IMR-90 (cell line): ENCODE results near the gene RABGGTA. TPM values are rescaled to one million over a fixed set of nuclear protein-coding genes. Genes with fewer than 3 reads are reported as not detected.

Experiments used
- ATAC-seq: fragments of 200-7000 bp; cut with Tn5 transposase; 2 replicates; pipeline ENCODE4 v1.9.1; 2020; ENCODE audit warnings: low read depth, mild to moderate bottlenecking, moderate library complexity
- BruUV-seq: library from RNA; stranded (reverse); fragments of 400-500 nt; replicated peaks from 2 replicates; lab custom pipeline; 2021; lab: Mats Ljungman, UMichigan
- CTCF ChIA-PET: fragments of 300-600 bp; formaldehyde crosslinking; extraction: SDS; loops from one replicate; lab custom pipeline; 2021; ENCODE audit warnings: antibody characterized with exemption; lab: Yijun Ruan, JAX
- POLR2A ChIA-PET: fragments of 300-600 bp; sonication (Branson Sonifier 250); formaldehyde crosslinking; loops from one replicate; lab custom pipeline; 2022; ENCODE audit warnings: antibody characterized with exemption; ENCODE audit not compliant: unreplicated experiment; lab: Charles Lee
- DNase-seq: peaks from one replicate; pipeline ENCODE4 v3.0.0; 2013
- H2AFZ ChIP-seq: replicated peaks from 2 replicates; pipeline ENCODE3; 2013; ENCODE audit warnings: low read length, mild to moderate bottlenecking; ENCODE audit not compliant: poor library complexity
- H2AK5ac ChIP-seq: 2 replicates; pipeline ENCODE4 v1.6.1; 2013; ENCODE audit warnings: low read depth, low read length, inconsistent platforms
- H2AK9ac ChIP-seq: replicated peaks from 2 replicates; pipeline ENCODE3; 2013; ENCODE audit warnings: mild to moderate bottlenecking, low read depth, low read length, moderate library complexity; ENCODE audit not compliant: poor library complexity
- H2BK120ac ChIP-seq: 2 replicates; pipeline ENCODE4 v1.6.1; 2013; ENCODE audit warnings: low read depth, low read length, inconsistent platforms
- H2BK15ac ChIP-seq: 3 replicates; pipeline ENCODE4 v1.6.1; 2013; ENCODE audit warnings: low read depth, low read length, inconsistent platforms
- H2BK20ac ChIP-seq: 2 replicates; pipeline ENCODE4 v1.6.1; 2013; ENCODE audit warnings: low read depth, mild to moderate bottlenecking, inconsistent platforms, low read length, moderate library complexity
- H2BK5ac ChIP-seq: 2 replicates; pipeline ENCODE4 v1.6.1; 2013; ENCODE audit warnings: mild to moderate bottlenecking, low read depth, low read length, inconsistent platforms; ENCODE audit not compliant: poor library complexity, severe bottlenecking
- H3K14ac ChIP-seq: replicated peaks from 2 replicates; pipeline ENCODE4 v1.6.1; 2013; ENCODE audit warnings: low read depth, low read length, inconsistent platforms
- H3K18ac ChIP-seq: 2 replicates; pipeline ENCODE4 v1.6.1; 2013; ENCODE audit warnings: low read depth, low read length, control low read depth
- H3K23ac ChIP-seq: 2 replicates; pipeline ENCODE4 v1.6.1; 2013; ENCODE audit warnings: low read depth, low read length, inconsistent platforms
- H3K27ac ChIP-seq: 2 replicates; pipeline ENCODE4 v1.5.1; 2013; ENCODE audit warnings: mild to moderate bottlenecking, control low read depth, low read length; ENCODE audit not compliant: insufficient read depth
- H3K27me3 ChIP-seq: 2 replicates; pipeline ENCODE4 v1.6.1; 2013; ENCODE audit warnings: low read length; ENCODE audit not compliant: control insufficient read depth, insufficient read depth
- H3K36me3 ChIP-seq: 2 replicates; pipeline ENCODE4 v1.6.1; 2013; ENCODE audit warnings: low read length, mixed read lengths; ENCODE audit not compliant: control insufficient read depth, insufficient read depth
- H3K4ac ChIP-seq: 2 replicates; pipeline ENCODE4 v1.6.1; 2013; ENCODE audit warnings: low read depth, low read length, inconsistent platforms
- H3K4me1 ChIP-seq: 2 replicates; pipeline ENCODE4 v1.6.1; 2013; ENCODE audit warnings: low read length, mixed read lengths; ENCODE audit not compliant: control insufficient read depth, insufficient read depth
- H3K4me2 ChIP-seq: 2 replicates; pipeline ENCODE4 v1.6.1; 2013; ENCODE audit warnings: low read depth, mild to moderate bottlenecking, control low read depth, low read length, moderate library complexity
- H3K4me3 ChIP-seq: 2 replicates; pipeline ENCODE4 v1.5.1; 2013; ENCODE audit warnings: low read depth, mild to moderate bottlenecking, control low read depth, low read length, moderate library complexity; ENCODE audit not compliant: insufficient read depth
- H3K56ac ChIP-seq: 2 replicates; pipeline ENCODE4 v1.6.1; 2013; ENCODE audit warnings: low read length, inconsistent platforms; ENCODE audit not compliant: insufficient read depth; ENCODE audit errors: extremely low read depth
- H3K79me1 ChIP-seq, 2 experiments: 2 replicates each; pipeline ENCODE4 v1.6.1; 2013; ENCODE audit warnings: low read length in 2 of 2, inconsistent platforms in 1 of 2, low read depth in 1 of 2
- H3K9ac ChIP-seq: 2 replicates; pipeline ENCODE4 v1.6.1; 2013; ENCODE audit warnings: low read depth, low read length, control low read depth
- H3K9me1 ChIP-seq: 2 replicates; pipeline ENCODE4 v1.6.1; 2013; ENCODE audit warnings: low read length, inconsistent platforms; ENCODE audit not compliant: insufficient read depth
- H3K9me3 ChIP-seq: 2 replicates; pipeline ENCODE4 v1.6.1; 2013; ENCODE audit warnings: low read length; ENCODE audit not compliant: control insufficient read depth, insufficient read depth
- H4K20me1 ChIP-seq: 2 replicates; pipeline ENCODE4 v1.6.1; 2013; ENCODE audit warnings: low read length, inconsistent platforms; ENCODE audit not compliant: insufficient read depth
- H4K5ac ChIP-seq: 2 replicates; pipeline ENCODE4 v1.6.1; 2013; ENCODE audit warnings: mild to moderate bottlenecking, low read depth, low read length, control low read depth
- H4K8ac ChIP-seq, 2 experiments: 2 replicates each; pipeline ENCODE4 v1.6.1; 2013; ENCODE audit warnings: low read depth in 2 of 2, low read length in 2 of 2, control low read depth in 1 of 2, inconsistent platforms in 1 of 2
- H4K91ac ChIP-seq: 2 replicates; pipeline ENCODE4 v1.6.1; 2013; ENCODE audit warnings: low read depth, low read length, inconsistent platforms; ENCODE audit not compliant: insufficient read depth
- BHLHE40 ChIP-seq: fragments of 150-350 bp; IDR thresholded peaks from 2 replicates; pipeline ENCODE4 v1.6.1; 2016; ENCODE audit warnings: mild to moderate bottlenecking, low read depth, low read length
- CEBPB ChIP-seq: IDR thresholded peaks from 2 replicates; pipeline ENCODE4 v1.6.1; 2012; ENCODE audit warnings: low read depth, low read length, improper control_type of control experiment
- CHD1 ChIP-seq: IDR thresholded peaks from 2 replicates; pipeline ENCODE4 v1.6.1; 2012; ENCODE audit warnings: low read depth, low read length, improper control_type of control experiment
- ELK1 ChIP-seq: fragments of 150-350 bp; IDR thresholded peaks from 2 replicates; pipeline ENCODE4 v1.6.1; 2016; ENCODE audit warnings: low read depth, mild to moderate bottlenecking, low read length, moderate library complexity, borderline replicate concordance
- FOS ChIP-seq: fragments of 150-350 bp; IDR thresholded peaks from 2 replicates; pipeline ENCODE4 v1.6.1; 2016; ENCODE audit warnings: low read depth, low read length
- MAFK ChIP-seq: IDR thresholded peaks from 2 replicates; pipeline ENCODE4 v1.6.1; 2012; ENCODE audit warnings: low read depth, low read length, improper control_type of control experiment
- MAZ ChIP-seq: IDR thresholded peaks from 2 replicates; pipeline ENCODE4 v1.6.1; 2012; ENCODE audit warnings: low read depth, mild to moderate bottlenecking, low read length, improper control_type of control experiment, moderate library complexity, borderline replicate concordance
- MXI1 ChIP-seq: IDR thresholded peaks from 2 replicates; pipeline ENCODE4 v1.6.1; 2012; ENCODE audit warnings: low read depth, mild to moderate bottlenecking, low read length, moderate library complexity, borderline replicate concordance
- NFE2L2 ChIP-seq: fragments of 150-350 bp; IDR thresholded peaks from 2 replicates; pipeline ENCODE4 v1.6.1; 2016; ENCODE audit warnings: low read depth, mild to moderate bottlenecking, low read length
- POLR2A ChIP-seq: IDR thresholded peaks from 2 replicates; pipeline ENCODE4 v1.6.1; 2012; ENCODE audit warnings: mild to moderate bottlenecking, low read depth, low read length
- RAD21 ChIP-seq: IDR thresholded peaks from 2 replicates; pipeline ENCODE4 v1.6.1; 2012; ENCODE audit warnings: low read length, improper control_type of control experiment
- RCOR1 ChIP-seq: IDR thresholded peaks from 2 replicates; pipeline ENCODE4 v1.6.1; 2012; ENCODE audit warnings: mild to moderate bottlenecking, low read length, improper control_type of control experiment; ENCODE audit not compliant: insufficient replicate concordance
- RFX5 ChIP-seq: IDR thresholded peaks from 2 replicates; pipeline ENCODE4 v1.8.0; 2012; ENCODE audit warnings: low read depth, mild to moderate bottlenecking, low read length, moderate library complexity
- SMC3 ChIP-seq: fragments of 150-350 bp; IDR thresholded peaks from 2 replicates; pipeline ENCODE4 v1.6.1; 2016; ENCODE audit warnings: low read depth, mild to moderate bottlenecking, antibody characterized with exemption, low read length, moderate library complexity
- USF2 ChIP-seq: fragments of 150-350 bp; IDR thresholded peaks from 2 replicates; pipeline ENCODE4 v1.6.1; 2017; ENCODE audit warnings: mild to moderate bottlenecking, antibody characterized with exemption, low read length, low read depth
- WGBS, 2 experiments: methylation state at CpG; one replicate each; pipeline versions ENCODE4 v1.1.5 to v1.1.7; 2013; ENCODE audit warnings: missing lambda C conversion rate in 2 of 2; ENCODE audit not compliant: insufficient read length in 1 of 2; ENCODE audit errors: extremely low coverage in 2 of 2; 5-methylcytosine and 5-hydroxymethylcytosine counted together
- dilution Hi-C: fragments of 300-500 bp; cut with HindIII; formaldehyde crosslinking; loops from one replicate; pipeline ENCODE4 v1.14.3; 2018; ENCODE audit warnings: low sequenced_read_pairs; ENCODE audit not compliant: unreplicated experiment
- in situ Hi-C: fragments of 300-500 bp; cut with MboI; formaldehyde crosslinking; loops from 3 replicates; pipeline ENCODE4 v1.14.3; 2019; ENCODE audit warnings: low sequenced_read_pairs, inconsistent platforms, mixed read lengths
- intact Hi-C: fragments of 100-400 bp; cut with micrococcal nuclease; formaldehyde crosslinking; loops from 2 replicates; pipeline ENCODE4 v1.10.0; 2022
- polyA plus RNA-seq, 3 experiments: library from polyadenylated mRNA; depleted of rRNA; stranded (reverse); fragments of >200 nt; gene quantifications; 2 replicates each; pipeline ENCODE4 v1.2.3, GENCODE V29; 2012; ENCODE audit warnings: low replicate concordance in 1 of 3
- total RNA-seq: library from RNA; depleted of rRNA; stranded (reverse); fragments of >200 nt; gene quantifications from 2 replicates; pipeline ENCODE4 v1.2.3, GENCODE V29; 2012
- TF ChIP-seq, protein P1 (sequence below): conservative IDR thresholded peaks from 2 replicates; pipeline ENCODE4 v1.5.1; 2012; ENCODE audit warnings: mild to moderate bottlenecking, low read depth, low read length, improper control_type of control experiment

Gene RABGGTA
- total and polyA plus RNA-seq, 2 of the 4 experiments (the other 2 are of a cell fraction), result 25.6 to 55.6 TPM

- Histone ChIP-seq H2BK20ac (no peak overlapping the region), H3K27ac (no peak overlapping the region), H3K18ac (no peak overlapping the region), H2AK5ac (no peak overlapping the region), H3K23ac (no peak overlapping the region), H3K4ac (no peak overlapping the region), H3K4me1 (peaks cover 1% of the 10 kb centered on the region), H3K9me3 (no peaks in the 10 kb centered on the region), H4K8ac (no peak overlapping the region), H2BK15ac (no peak overlapping the region), H3K14ac (no peak overlapping the region), H2BK120ac (no peak overlapping the region), H4K91ac (no peak overlapping the region), H4K5ac (no peak overlapping the region), H3K9ac (no peak overlapping the region), H3K27me3 (no peaks in the 10 kb centered on the region), H2AK9ac (no peak overlapping the region), H2BK5ac (no peak overlapping the region), H3K56ac (no peak overlapping the region), H3K4me3 (no peak overlapping the region), H3K9me1 (no peaks in the 10 kb centered on the region), H2AFZ (no peak overlapping the region), H4K20me1 (no peaks in the 10 kb centered on the region), H3K79me1 (0 out of 4 replicates have a peak, but pooled peaks cover 2 to 4% of the 10 kb centered on the region in 2 experiments), H3K4me2 (no peak overlapping the region), H3K36me3 (peaks cover 28% of the 10 kb centered on the region)
- TF ChIP-seq MXI1 (no peak), CEBPB (no peak), POLR2A (no peak), CHD1 (no peak), RFX5 (no peak), FOS (no peak), RAD21 (no peak), MAFK (no peak), USF2 (no peak), NFE2L2 (no peak), SMC3 (no peak), BHLHE40 (no peak), ELK1 (no peak), MAZ (no peak), RCOR1 (no peak)
- TF ChIP-seq, protein P1, sequence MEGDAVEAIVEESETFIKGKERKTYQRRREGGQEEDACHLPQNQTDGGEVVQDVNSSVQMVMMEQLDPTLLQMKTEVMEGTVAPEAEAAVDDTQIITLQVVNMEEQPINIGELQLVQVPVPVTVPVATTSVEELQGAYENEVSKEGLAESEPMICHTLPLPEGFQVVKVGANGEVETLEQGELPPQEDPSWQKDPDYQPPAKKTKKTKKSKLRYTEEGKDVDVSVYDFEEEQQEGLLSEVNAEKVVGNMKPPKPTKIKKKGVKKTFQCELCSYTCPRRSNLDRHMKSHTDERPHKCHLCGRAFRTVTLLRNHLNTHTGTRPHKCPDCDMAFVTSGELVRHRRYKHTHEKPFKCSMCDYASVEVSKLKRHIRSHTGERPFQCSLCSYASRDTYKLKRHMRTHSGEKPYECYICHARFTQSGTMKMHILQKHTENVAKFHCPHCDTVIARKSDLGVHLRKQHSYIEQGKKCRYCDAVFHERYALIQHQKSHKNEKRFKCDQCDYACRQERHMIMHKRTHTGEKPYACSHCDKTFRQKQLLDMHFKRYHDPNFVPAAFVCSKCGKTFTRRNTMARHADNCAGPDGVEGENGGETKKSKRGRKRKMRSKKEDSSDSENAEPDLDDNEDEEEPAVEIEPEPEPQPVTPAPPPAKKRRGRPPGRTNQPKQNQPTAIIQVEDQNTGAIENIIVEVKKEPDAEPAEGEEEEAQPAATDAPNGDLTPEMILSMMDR, result no peak
- in situ Hi-C loops, result no loop called here
- intact Hi-C loops, result loop anchor here (10.0 kb wide), 1 partner anchor 307 kb away; the partner anchor contains the start of gene DHRS4L2
- ChIA-PET CTCF (interaction anchor here (2.1 kb wide), 1 partner anchor 16 kb away, joined by 5 read pairs; the partner anchor contains the start of gene CIDEB), POLR2A (no interaction called here)
- BruUV-seq, result no TSS peak
- ATAC-seq, result no peak
- DNase-seq, result no peak
- dilution Hi-C loops, result no loop called here
- no CpG with 5 or more reads among the region's 3 CpGs for WGBS, 2 experiments
Measured at GRCh38 chr14:24291446-24292117, 20.2 kb upstream of the RABGGTA start.
